H4 (cell line): Measurements from ENCODE around the gene TCEAL7. TPM values are rescaled to one million over a fixed set of nuclear protein-coding genes. Genes with fewer than 3 reads are reported as not detected.

Experiments used
- DNase-seq: peaks from one replicate; pipeline ENCODE4 v3.0.0-alpha.2; 2015; ENCODE audit warnings: low spot score
- total RNA-seq: library from RNA; depleted of rRNA; stranded (reverse); fragments of >200 nt; shearing (Covaris generic); gene quantifications from 2 replicates; pipeline ENCODE4 v1.2.3, GENCODE V29; 2014; rRNA removed

Gene TCEAL7
- total RNA-seq, 1 experiment from 2014 or later: 13.1 TPM

- no peak for DNase-seq
Observed at GRCh38 chrX:103367502-103367901, 37.5 kb downstream of the TCEAL7 start.

- DNase-seq: no peak
Observed at GRCh38 chrX:103369479-103369878, 39.4 kb downstream of the TCEAL7 start.

DNA sequence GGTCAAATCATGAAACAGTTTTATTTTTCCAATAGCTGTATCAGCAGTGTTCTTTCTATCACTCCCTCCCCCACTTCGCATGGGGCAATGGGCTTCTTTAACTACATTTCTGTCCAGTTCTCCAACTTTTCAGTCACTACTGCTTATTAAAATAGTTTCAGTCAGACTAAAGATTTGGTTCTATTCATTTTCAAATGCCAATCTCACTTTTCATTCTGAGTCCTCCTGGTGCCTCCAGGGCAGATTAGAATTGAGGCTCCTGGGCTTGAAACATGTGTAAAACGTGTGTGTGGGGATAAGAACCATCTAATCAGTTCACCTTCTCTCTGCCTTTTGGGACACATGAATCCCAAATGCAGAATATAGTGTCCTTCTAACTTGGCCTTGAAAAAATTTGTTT lies 42.8 kb downstream of the TCEAL7 start:
- no peak for DNase-seq

GRCh38 chrX:103373581-103373980 lies 43.5 kb downstream of the TCEAL7 start:
- no peak for DNase-seq

DNA sequence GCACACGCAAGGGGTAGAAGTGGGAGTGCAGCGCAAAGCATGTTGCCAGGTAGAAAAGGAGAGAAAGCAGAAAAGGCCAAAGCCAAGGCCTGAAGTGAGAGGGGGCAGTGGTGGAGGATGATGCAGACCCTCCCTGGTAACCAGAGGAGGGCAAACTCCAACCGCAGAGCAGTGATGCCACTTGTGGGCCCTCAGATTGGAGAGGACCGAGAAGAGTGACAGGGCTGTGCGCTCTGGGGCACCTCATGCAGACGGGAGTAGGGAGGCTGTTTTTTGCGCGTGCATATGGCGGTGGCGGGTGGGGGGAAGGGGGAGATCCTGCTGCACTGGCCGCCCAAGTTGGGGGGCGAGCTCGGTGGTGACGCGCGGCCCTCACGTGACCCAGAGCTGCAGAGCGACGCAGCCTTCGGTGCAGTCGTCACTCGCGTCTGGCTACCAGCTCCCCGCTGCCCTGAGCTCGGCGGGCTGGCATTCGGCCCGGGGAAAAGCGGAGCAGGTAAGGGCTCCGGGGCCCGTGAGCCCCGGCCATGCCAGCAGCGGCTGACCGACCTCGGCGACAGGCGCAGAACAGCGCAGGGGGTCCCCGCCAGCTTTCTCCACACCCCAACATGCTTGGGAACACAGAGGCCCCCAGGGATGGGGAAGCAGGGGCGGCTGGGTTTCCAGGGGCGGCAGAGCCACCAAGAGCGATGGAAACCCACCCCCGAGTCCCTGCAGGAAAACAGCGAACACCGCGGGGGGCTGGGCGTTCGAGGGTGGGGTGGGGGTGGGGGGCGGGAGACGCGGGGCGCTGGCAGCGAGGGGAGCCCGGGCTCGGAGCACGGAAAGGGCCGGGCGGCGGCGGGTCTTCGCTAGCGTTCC lies 46.3 kb downstream of the TCEAL7 start, which contains the start of gene BEX3:
Gene BEX3, plus strand, starts transcription at position 421 of the 861 bp plus-strand sequence. CDS start 984 bp downstream, outside the sequence.
- peak; percentile 61 for DNase-seq

DNA sequence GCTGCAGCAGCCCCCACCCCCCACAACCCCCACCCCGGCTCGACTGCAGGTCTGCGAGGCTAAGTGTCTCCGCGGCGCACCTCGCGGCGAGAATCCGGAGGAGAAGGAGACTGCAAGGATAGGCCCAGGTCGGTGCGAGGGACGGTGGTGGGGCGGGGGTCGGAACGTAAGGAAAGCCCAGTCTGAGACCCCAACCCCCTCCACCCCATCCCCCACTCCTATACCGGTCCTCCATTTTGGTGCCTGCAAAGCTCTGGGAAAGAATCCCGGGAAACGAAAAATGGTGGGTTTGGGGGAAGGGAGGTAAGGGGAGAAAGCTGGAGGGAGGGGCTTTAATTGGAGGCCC lies 46.9 kb downstream of the TCEAL7 start:
- DNase-seq: peak; percentile 8

DNA sequence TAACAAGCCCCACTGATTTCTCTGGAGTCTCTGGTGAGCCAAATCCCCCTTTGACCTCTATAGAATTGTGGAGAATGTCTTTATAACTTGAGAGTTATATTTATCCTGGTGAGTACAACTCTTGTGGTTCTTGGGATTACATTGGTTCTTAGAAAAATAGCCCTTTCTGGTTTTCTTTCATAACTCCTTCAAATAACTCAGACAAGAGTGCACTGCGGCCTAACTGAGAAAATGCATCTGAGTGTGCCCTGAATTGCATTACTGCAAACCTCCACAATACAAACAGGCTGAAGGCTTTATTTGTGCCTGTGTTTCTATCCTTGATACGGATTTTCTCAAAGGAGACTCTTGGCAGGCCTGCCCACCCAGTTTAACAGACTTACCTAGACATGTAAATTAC lies 49.0 kb downstream of the TCEAL7 start:
- DNase-seq: no peak

Other genes with a start within 250 kb of the TCEAL7 start
- gene NXF3, start 237.1 kb upstream of the TCEAL7 start, total RNA-seq: 0.10 TPM in 1 of 2 replicates, not detected in the other
- gene BEX4, start 115.1 kb upstream of the TCEAL7 start, total RNA-seq: 0.27 and 0.68 TPM in 2 replicates
- gene TCEAL8, start 75.1 kb upstream of the TCEAL7 start, total RNA-seq: 186 and 188 TPM in 2 replicates
- gene TCEAL5, start 53.5 kb upstream of the TCEAL7 start, total RNA-seq: not detected in 2 replicates
- gene BEX2, start 19.2 kb upstream of the TCEAL7 start, total RNA-seq: 17.6 and 19.2 TPM in 2 replicates
- gene TCEAL9, start 26.3 kb downstream of the TCEAL7 start, total RNA-seq: 116 and 141 TPM in 2 replicates
- gene BEX3, start 46.3 kb downstream of the TCEAL7 start, total RNA-seq: 426 and 477 TPM in 2 replicates
- gene RAB40A, start 189.2 kb downstream of the TCEAL7 start, total RNA-seq: 0.04 TPM in 1 of 2 replicates, not detected in the other